Neutrophil (primary cell): ENCODE measurements around the gene CEMIP.

Experiments used
- H3K27ac ChIP-seq: fragments of 200-600 bp; sonication (generic); 2 replicates; pipeline ENCODE4 v1.5.1; 2016; ENCODE audit warnings: mild to moderate bottlenecking, moderate library complexity
- H3K27me3 ChIP-seq: fragments of 200-600 bp; sonication (generic); 2 replicates; pipeline ENCODE4 v1.6.0; 2016; ENCODE audit warnings: mild to moderate bottlenecking
- H3K36me3 ChIP-seq: fragments of 200-600 bp; sonication (generic); 2 replicates; pipeline ENCODE4 v1.5.1; 2017
- H3K4me1 ChIP-seq, 2 experiments: fragments of 200-600 bp in 1 of 2; sonication (generic) in 1 of 2; 1 replicate in 1 of 2; 2 replicates in 1 of 2; pipeline versions ENCODE4 v1.5.1 to v1.6.1; 2013 to 2016; ENCODE audit warnings: low read depth in 1 of 2, low read length in 1 of 2, mild to moderate bottlenecking in 1 of 2, moderate library complexity in 1 of 2; ENCODE audit not compliant: control insufficient read depth in 1 of 2, insufficient read depth in 1 of 2
- H3K4me3 ChIP-seq, 2 experiments: fragments of 200-600 bp in 1 of 2; sonication (generic) in 1 of 2; 1 replicate in 1 of 2; 2 replicates in 1 of 2; pipeline ENCODE4 v1.5.1; 2013 to 2016; ENCODE audit warnings: low read depth in 1 of 2, low read length in 1 of 2, mild to moderate bottlenecking in 1 of 2, moderate library complexity in 1 of 2
- H3K9me3 ChIP-seq: fragments of 200-600 bp; sonication (generic); 2 replicates; pipeline ENCODE4 v1.5.1; 2016
- CTCF ChIP-seq: fragments of 200-600 bp; sonication (generic); IDR thresholded peaks from 2 replicates; pipeline ENCODE4 v1.5.1; 2016; ENCODE audit warnings: antibody characterized with exemption

CEMIP gene

GRCh38 chr15:80785811-80786354, 6.7 kb downstream of the CEMIP start:
- no peak for TF ChIP-seq CTCF
- no peaks in the 10 kb centered on the region for H3K4me1 ChIP-seq
- no peak overlapping the region for H3K4me3 ChIP-seq
- no peaks in the 10 kb centered on the region for H3K36me3 ChIP-seq
- peaks cover 93% of the 10 kb centered on the region for H3K27me3 ChIP-seq
- no peak overlapping the region for H3K27ac ChIP-seq
- no peaks in the 10 kb centered on the region for H3K9me3 ChIP-seq

GRCh38 chr15:80787316-80787715, 8.1 kb downstream of the CEMIP start:
- Histone ChIP-seq H3K27me3 (peaks cover 93% of the 10 kb centered on the region), H3K9me3 (no peaks in the 10 kb centered on the region), H3K36me3 (no peaks in the 10 kb centered on the region), H3K27ac (no peak overlapping the region), H3K4me3 (no peak overlapping the region), H3K4me1 (no peaks in the 10 kb centered on the region)
- TF ChIP-seq CTCF, result no peak

- TF ChIP-seq CTCF, result no peak
- no peak overlapping the region for H3K4me3 ChIP-seq
Measured at GRCh38 chr15:80788536-80788935, 9.4 kb downstream of the CEMIP start.

GRCh38 chr15:80789296-80789695, 10.1 kb downstream of the CEMIP start:
- Histone ChIP-seq H3K27ac (no peak overlapping the region), H3K36me3 (no peaks in the 10 kb centered on the region), H3K27me3 (peaks cover 92% of the 10 kb centered on the region), H3K4me3 (no peak overlapping the region), H3K4me1 (no peaks in the 10 kb centered on the region), H3K9me3 (no peaks in the 10 kb centered on the region)
- no peak for TF ChIP-seq CTCF

More at GRCh38 chr15:80788536-80788935, 9.4 kb downstream of the CEMIP start:
- Histone ChIP-seq H3K9me3 (no peaks in the 10 kb centered on the region), H3K36me3 (no peaks in the 10 kb centered on the region), H3K27me3 (peaks cover 93% of the 10 kb centered on the region), H3K4me1 (no peaks in the 10 kb centered on the region), H3K27ac (no peak overlapping the region)

GRCh38 chr15:80789796-80790195, 10.6 kb downstream of the CEMIP start:
- H3K4me3 ChIP-seq, result no peak overlapping the region

More at GRCh38 chr15:80789796-80790195, 10.6 kb downstream of the CEMIP start:
- Histone ChIP-seq H3K27me3 (peaks cover 92% of the 10 kb centered on the region), H3K27ac (no peak overlapping the region), H3K4me1 (no peaks in the 10 kb centered on the region), H3K9me3 (no peaks in the 10 kb centered on the region), H3K36me3 (no peaks in the 10 kb centered on the region)
- no peak for TF ChIP-seq CTCF
